IMR-90 (cell line): ENCODE results near the gene MRGPRF. TPM values are rescaled to one million over a fixed set of nuclear protein-coding genes. Genes with fewer than 3 reads are reported as not detected.

Source experiments
- polyA plus RNA-seq, 3 experiments: library from polyadenylated mRNA; depleted of rRNA; stranded (reverse); fragments of >200 nt; gene quantifications; 2 replicates each; pipeline ENCODE4 v1.2.3, GENCODE V29; 2012; ENCODE audit warnings: low replicate concordance in 1 of 3
- total RNA-seq: library from RNA; depleted of rRNA; stranded (reverse); fragments of >200 nt; gene quantifications from 2 replicates; pipeline ENCODE4 v1.2.3, GENCODE V29; 2012
- TF ChIP-seq, protein P1 (sequence below): conservative IDR thresholded peaks from 2 replicates; pipeline ENCODE4 v1.5.1; 2012; ENCODE audit warnings: mild to moderate bottlenecking, low read depth, low read length, improper control_type of control experiment

MRGPRF gene
- total and polyA plus RNA-seq, 2 of the 4 experiments (the other 2 are of a cell fraction): 6.3 to 28.8 TPM

DNA sequence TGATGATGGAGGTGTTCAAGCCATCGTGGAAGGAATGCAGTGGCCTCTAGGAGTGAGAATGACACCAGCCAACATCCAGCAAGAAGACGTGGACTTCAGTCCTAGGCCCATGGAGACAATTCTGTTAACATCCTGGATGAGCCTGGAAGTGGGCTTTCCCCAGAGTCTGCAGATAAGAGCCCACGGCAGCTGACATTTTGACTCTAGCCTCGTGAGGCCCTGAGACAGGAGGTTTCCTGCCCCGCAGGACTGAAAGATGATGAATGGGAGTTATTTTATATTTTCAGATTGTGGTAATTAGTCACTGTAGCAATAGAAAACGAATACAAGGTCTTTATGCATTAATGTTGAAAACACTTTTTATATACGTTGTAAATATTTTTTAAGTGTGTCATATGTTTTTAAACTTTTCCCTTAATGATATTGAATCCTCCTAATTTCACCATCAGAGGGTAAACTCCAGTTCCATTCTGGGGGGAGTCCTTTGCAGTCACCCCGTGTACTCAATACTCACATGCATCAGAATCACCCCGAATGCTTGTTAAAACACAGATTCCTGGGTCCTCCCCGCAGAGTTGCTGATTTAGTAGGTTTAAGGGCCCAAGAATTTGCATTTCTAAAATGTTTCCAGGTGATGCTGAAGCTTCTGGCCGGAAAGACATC lies 35.1 kb upstream of the MRGPRF start (continued):
- TF ChIP-seq, protein P1, sequence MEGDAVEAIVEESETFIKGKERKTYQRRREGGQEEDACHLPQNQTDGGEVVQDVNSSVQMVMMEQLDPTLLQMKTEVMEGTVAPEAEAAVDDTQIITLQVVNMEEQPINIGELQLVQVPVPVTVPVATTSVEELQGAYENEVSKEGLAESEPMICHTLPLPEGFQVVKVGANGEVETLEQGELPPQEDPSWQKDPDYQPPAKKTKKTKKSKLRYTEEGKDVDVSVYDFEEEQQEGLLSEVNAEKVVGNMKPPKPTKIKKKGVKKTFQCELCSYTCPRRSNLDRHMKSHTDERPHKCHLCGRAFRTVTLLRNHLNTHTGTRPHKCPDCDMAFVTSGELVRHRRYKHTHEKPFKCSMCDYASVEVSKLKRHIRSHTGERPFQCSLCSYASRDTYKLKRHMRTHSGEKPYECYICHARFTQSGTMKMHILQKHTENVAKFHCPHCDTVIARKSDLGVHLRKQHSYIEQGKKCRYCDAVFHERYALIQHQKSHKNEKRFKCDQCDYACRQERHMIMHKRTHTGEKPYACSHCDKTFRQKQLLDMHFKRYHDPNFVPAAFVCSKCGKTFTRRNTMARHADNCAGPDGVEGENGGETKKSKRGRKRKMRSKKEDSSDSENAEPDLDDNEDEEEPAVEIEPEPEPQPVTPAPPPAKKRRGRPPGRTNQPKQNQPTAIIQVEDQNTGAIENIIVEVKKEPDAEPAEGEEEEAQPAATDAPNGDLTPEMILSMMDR: no peak
